OCI-LY7 (cell line): ENCODE data around the gene FOXJ2.

Experiments used
- CTCF ChIP-seq: fragments of 200-600 bp; sonication (generic); conservative IDR thresholded peaks from 2 replicates; pipeline ENCODE4 v1.5.1; 2014; ENCODE audit warnings: mild to moderate bottlenecking, antibody characterized with exemption, low read length, moderate library complexity, mixed read lengths
- EZH2phosphoT487 ChIP-seq: fragments of 200-600 bp; sonication (generic); IDR thresholded peaks from 2 replicates; pipeline ENCODE4 v1.6.1; 2018; ENCODE audit warnings: low read depth, borderline replicate concordance, mild to moderate bottlenecking, mixed run types, antibody characterized with exemption, low read length, moderate library complexity, mixed read lengths

GRCh38 chr12:8033153-8034044, 883 bp downstream of the FOXJ2 start:
- TF ChIP-seq CTCF, result 0 out of 2 replicates have a peak, but pooled peaks have one; percentile 5
- no peak for TF ChIP-seq EZH2phosphoT487
